ENCODE data around the gene ANKS1B. TPM values are rescaled to one million over a fixed set of nuclear protein-coding genes. Genes with fewer than 3 reads are reported as not detected.

The ANKS1B gene
- total RNA-seq, 4 donors from 2014 or later = 1.5 to 5.5 (median 4.4) TPM

GRCh38 chr12:99413751-99414150 is 571.0 kb downstream of the ANKS1B start:
- WGBS, 2 donors = 57 to 61% methylated on average over 3 of the region's 3 CpGs
- no peak overlapping the region for H3K4me3 ChIP-seq (ENCODE audit: low read depth, poor library complexity, severe bottlenecking)
- intact Hi-C loops (cut with DNase I; ENCODE audit: low total_unique reads) = no loop called here
- DNase-seq (ENCODE audit: low spot score in 2 of 2) = no peak
- no peak for TF ChIP-seq POLR2A (IDR thresholded peaks at IDR 0.05)
- TF ChIP-seq CTCF (IDR thresholded peaks at IDR 0.05) = no peak

- intact Hi-C loops (cut with DNase I; ENCODE audit: low total_unique reads) = no loop called here
- H3K4me3 ChIP-seq (ENCODE audit: low read depth, poor library complexity, severe bottlenecking) = no peak overlapping the region
- no peak for DNase-seq (ENCODE audit: low spot score in 2 of 2)
- TF ChIP-seq POLR2A (IDR thresholded peaks at IDR 0.05) (no peak), CTCF (IDR thresholded peaks at IDR 0.05) (no peak)
These were observed 591.0 kb downstream of the ANKS1B start for GRCh38 chr12:99393763-99394162.

GRCh38 chr12:99392091-99392850 is 592.5 kb downstream of the ANKS1B start:
- no peak for DNase-seq (ENCODE audit: low spot score in 2 of 2)
- TF ChIP-seq CTCF (IDR thresholded peaks at IDR 0.05) (no peak), POLR2A (IDR thresholded peaks at IDR 0.05) (no peak)
- 88 to 89% methylated on average over 6 of the region's 6 CpGs for WGBS, 2 donors
- H3K4me3 ChIP-seq (ENCODE audit: low read depth, poor library complexity, severe bottlenecking) = no peak overlapping the region
- intact Hi-C loops (cut with DNase I; ENCODE audit: low total_unique reads) = no loop called here

GRCh38 chr12:99390707-99391106 is 594.0 kb downstream of the ANKS1B start:
- no peak overlapping the region for H3K4me3 ChIP-seq (ENCODE audit: low read depth, poor library complexity, severe bottlenecking)
- intact Hi-C loops (cut with DNase I; ENCODE audit: low total_unique reads) = no loop called here
- no peak for DNase-seq (ENCODE audit: low spot score in 2 of 2)
- 73 to 80% methylated on average over 7 of the region's 7 CpGs for WGBS, 2 donors
- TF ChIP-seq POLR2A (IDR thresholded peaks at IDR 0.05) = no peak
- TF ChIP-seq CTCF (IDR thresholded peaks at IDR 0.05) = no peak

- no peak overlapping the region for H3K4me3 ChIP-seq (ENCODE audit: low read depth, poor library complexity, severe bottlenecking)
- intact Hi-C loops (cut with DNase I; ENCODE audit: low total_unique reads) = no loop called here
- DNase-seq (ENCODE audit: low spot score in 2 of 2) = no peak
- TF ChIP-seq CTCF (IDR thresholded peaks at IDR 0.05) (no peak), POLR2A (IDR thresholded peaks at IDR 0.05) (no peak)
- WGBS, 2 donors = 74 to 92% methylated on average over 3 of the region's 3 CpGs
These were observed 595.0 kb downstream of the ANKS1B start for GRCh38 chr12:99389751-99390150.
